ENCODE data around the gene GCFC2. TPM values are rescaled to one million over a fixed set of nuclear protein-coding genes. Genes with fewer than 3 reads are reported as not detected.

The GCFC2 gene
- total RNA-seq, 1 experiment from 2014 or later: 24.5 TPM

DNA sequence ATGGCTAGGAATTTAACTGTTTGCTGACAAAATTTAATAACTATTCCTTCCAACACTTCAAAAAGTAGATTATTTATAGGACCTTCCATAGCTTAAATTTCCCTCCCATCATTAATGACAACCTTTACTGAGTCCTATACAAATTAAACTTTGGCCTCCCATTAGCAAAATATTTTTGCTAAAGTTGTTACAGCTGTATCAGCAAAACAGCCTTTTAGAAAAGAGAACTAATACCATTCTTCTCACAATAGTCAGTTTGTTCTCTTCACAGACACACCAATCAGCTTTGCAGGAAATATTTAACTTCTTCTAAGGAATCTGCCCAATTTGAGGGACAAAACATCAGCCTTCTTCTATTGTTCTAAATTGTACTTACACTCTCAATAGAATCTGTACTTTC lies 12.0 kb upstream of the GCFC2 start:
- no peak overlapping the region for H3K4me2 ChIP-seq (ENCODE audit: low read length)
- H4K20me1 ChIP-seq (ENCODE audit: low read length): no peaks in the 10 kb centered on the region
- no peaks in the 10 kb centered on the region for H3F3A ChIP-seq (ENCODE audit: low read length, unreplicated experiment)
- H3K9me3 ChIP-seq (ENCODE audit: low read length): no peaks in the 10 kb centered on the region
- no peak overlapping the region for H3K9ac ChIP-seq (ENCODE audit: low read length)
- CTCF ChIA-PET: no interaction called here
- DNase-seq (no peak), ATAC-seq (no peak)
- intact Hi-C loops (cut with micrococcal nuclease): no loop called here
- TF ChIP-seq CTCF (conservative IDR thresholded peaks at IDR 0.05; ENCODE audit: low read depth, low read length) (no peak), EZH2 (IDR thresholded peaks at IDR 0.05; ENCODE audit: low read length, unreplicated experiment) (no peak), EZH2phosphoT487 (IDR thresholded peaks at IDR 0.05; ENCODE audit: borderline replicate concordance, low read length) (no peak)
- H3K36me3 ChIP-seq (ENCODE audit: low read depth, low read length): no peaks in the 10 kb centered on the region
- POLR2A ChIA-PET (ENCODE audit: unreplicated experiment): no interaction called here
- H3K4me3 ChIP-seq (ENCODE audit: low read length): no peak overlapping the region
- peaks cover 29% of the 10 kb centered on the region for H3K27me3 ChIP-seq (ENCODE audit: low read length)
- no peak overlapping the region for H2AFZ ChIP-seq (ENCODE audit: low read length)
- no peaks in the 10 kb centered on the region for H3K9me2 ChIP-seq (replicated peaks; ENCODE audit: low read length)
- no peak overlapping the region for H3K27ac ChIP-seq (ENCODE audit: low read length)
- no peaks in the 10 kb centered on the region for H3K79me2 ChIP-seq (ENCODE audit: low read length)
- no peaks in the 10 kb centered on the region for H3K4me1 ChIP-seq (ENCODE audit: insufficient read depth, low read length)
- no TSS peak for BruUV-seq (replicated peaks)

GRCh38 chr2:75720525-75720924 lies 9.8 kb upstream of the GCFC2 start:
- H3K9ac ChIP-seq (ENCODE audit: low read length): no peak overlapping the region
- no peaks in the 10 kb centered on the region for H4K20me1 ChIP-seq (ENCODE audit: low read length)
- no peak overlapping the region for H2AFZ ChIP-seq (ENCODE audit: low read length)
- no peaks in the 10 kb centered on the region for H3F3A ChIP-seq (ENCODE audit: low read length, unreplicated experiment)
- intact Hi-C loops (cut with micrococcal nuclease): no loop called here
- no TSS peak for BruUV-seq (replicated peaks)
- ChIA-PET POLR2A (ENCODE audit: unreplicated experiment) (no interaction called here), CTCF (no interaction called here)
- no peaks in the 10 kb centered on the region for H3K9me2 ChIP-seq (replicated peaks; ENCODE audit: low read length)
- no peaks in the 10 kb centered on the region for H3K9me3 ChIP-seq (ENCODE audit: low read length)
- no peak for TF ChIP-seq EZH2 (IDR thresholded peaks at IDR 0.05; ENCODE audit: low read length, unreplicated experiment)
- no peak for TF ChIP-seq EZH2phosphoT487 (IDR thresholded peaks at IDR 0.05; ENCODE audit: borderline replicate concordance, low read length)
- no peak for TF ChIP-seq CTCF (conservative IDR thresholded peaks at IDR 0.05; ENCODE audit: low read depth, low read length)
- peaks cover 23% of the 10 kb centered on the region for H3K27me3 ChIP-seq (ENCODE audit: low read length)
- H3K27ac ChIP-seq (ENCODE audit: low read length): no peak overlapping the region
- H3K4me1 ChIP-seq (ENCODE audit: insufficient read depth, low read length): no peaks in the 10 kb centered on the region
- ATAC-seq (no peak), DNase-seq (no peak)
- no peak overlapping the region for H3K4me2 ChIP-seq (ENCODE audit: low read length)
- no peaks in the 10 kb centered on the region for H3K79me2 ChIP-seq (ENCODE audit: low read length)
- no peaks in the 10 kb centered on the region for H3K36me3 ChIP-seq (ENCODE audit: low read depth, low read length)
- H3K4me3 ChIP-seq (ENCODE audit: low read length): no peak overlapping the region

DNA sequence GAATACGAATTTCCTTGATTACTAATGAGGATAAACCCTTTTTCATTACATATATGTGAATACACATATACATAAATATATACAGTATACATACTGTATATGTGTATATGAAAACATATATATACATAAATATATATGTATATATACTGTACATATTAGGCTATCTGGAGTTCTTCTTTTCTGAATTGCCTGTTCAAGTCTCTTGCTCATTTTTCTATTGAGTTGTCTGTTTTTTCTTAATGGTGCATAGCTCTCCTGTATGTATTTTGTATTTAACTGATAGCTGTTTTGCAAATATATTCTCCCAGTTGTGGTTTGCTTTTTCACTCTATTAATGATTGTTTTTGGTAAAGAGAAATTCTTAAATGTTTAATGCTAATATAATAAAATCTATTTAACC lies 8.9 kb upstream of the GCFC2 start:
- Histone ChIP-seq H3K27ac (ENCODE audit: low read length) (no peak overlapping the region), H3K9me2 (replicated peaks; ENCODE audit: low read length) (no peaks in the 10 kb centered on the region), H3K79me2 (ENCODE audit: low read length) (no peaks in the 10 kb centered on the region), H3F3A (ENCODE audit: low read length, unreplicated experiment) (no peaks in the 10 kb centered on the region), H3K36me3 (ENCODE audit: low read depth, low read length) (no peaks in the 10 kb centered on the region), H3K27me3 (ENCODE audit: low read length) (peaks cover 23% of the 10 kb centered on the region), H2AFZ (ENCODE audit: low read length) (no peak overlapping the region), H3K9ac (ENCODE audit: low read length) (no peak overlapping the region), H3K9me3 (ENCODE audit: low read length) (no peaks in the 10 kb centered on the region), H3K4me3 (ENCODE audit: low read length) (no peak overlapping the region), H4K20me1 (ENCODE audit: low read length) (no peaks in the 10 kb centered on the region), H3K4me2 (ENCODE audit: low read length) (no peak overlapping the region), H3K4me1 (ENCODE audit: insufficient read depth, low read length) (no peaks in the 10 kb centered on the region)
- no TSS peak for BruUV-seq (replicated peaks)
- ChIA-PET POLR2A (ENCODE audit: unreplicated experiment) (no interaction called here), CTCF (no interaction called here)
- no peak for ATAC-seq
- intact Hi-C loops (cut with micrococcal nuclease): loop anchor here (10.0 kb wide), 1 partner anchor 255 kb away; no protein-coding TSS in a partner anchor
- no peak for TF ChIP-seq EZH2 (IDR thresholded peaks at IDR 0.05; ENCODE audit: low read length, unreplicated experiment)
- no peak for TF ChIP-seq CTCF (conservative IDR thresholded peaks at IDR 0.05; ENCODE audit: low read depth, low read length)
- DNase-seq: no peak
